ENCODE results near the gene CTNNA2. TPM values are rescaled to one million over a fixed set of nuclear protein-coding genes. Genes with fewer than 3 reads are reported as not detected.

CTNNA2 gene
- total and polyA plus RNA-seq, 8 donors = 0.08 to 0.56 (median 0.17) TPM; not detected in 2

GRCh38 chr2:80364524-80365212, 851.8 kb downstream of the CTNNA2 start:
- Histone ChIP-seq H3K4me3 (no peak overlapping the region), H3K36me3 (no peaks in the 10 kb centered on the region), H3K4me1 (no peaks in the 10 kb centered on the region), H3K9me3 (no peaks in the 10 kb centered on the region), H3K27ac (no peak overlapping the region), H3K27me3 (no peaks in the 10 kb centered on the region)
- DNase-seq = no peak
- ATAC-seq = no peak
- TF ChIP-seq CTCF (IDR thresholded peaks at IDR 0.05) = no peak
- intact Hi-C loops (cut with DNase I) = no loop called here

GRCh38 chr2:80365762-80366161, 852.9 kb downstream of the CTNNA2 start:
- Histone ChIP-seq H3K36me3 (no peaks in the 10 kb centered on the region), H3K27me3 (no peaks in the 10 kb centered on the region), H3K4me1 (no peaks in the 10 kb centered on the region), H3K4me3 (no peak overlapping the region), H3K27ac (no peak overlapping the region), H3K9me3 (no peaks in the 10 kb centered on the region)
- ATAC-seq (no peak), DNase-seq (no peak)
- no peak for TF ChIP-seq CTCF (IDR thresholded peaks at IDR 0.05)
- intact Hi-C loops (cut with DNase I) = no loop called here

- ATAC-seq (no peak), DNase-seq (no peak)
- Histone ChIP-seq H3K4me3 (no peak overlapping the region), H3K27me3 (no peaks in the 10 kb centered on the region), H3K36me3 (no peaks in the 10 kb centered on the region), H3K9me3 (no peaks in the 10 kb centered on the region), H3K27ac (no peak overlapping the region), H3K4me1 (no peaks in the 10 kb centered on the region)
- intact Hi-C loops (cut with DNase I) = no loop called here
- no peak for TF ChIP-seq CTCF (IDR thresholded peaks at IDR 0.05)
Observed at GRCh38 chr2:80370375-80371009, 857.6 kb downstream of the CTNNA2 start.

- intact Hi-C loops (cut with DNase I) = no loop called here
- H3K36me3 ChIP-seq = no peaks in the 10 kb centered on the region
- H3K27ac ChIP-seq = no peak overlapping the region
- DNase-seq (no peak), ATAC-seq (no peak)
- no peak for TF ChIP-seq CTCF (IDR thresholded peaks at IDR 0.05)
- no peaks in the 10 kb centered on the region for H3K4me1 ChIP-seq
- no peaks in the 10 kb centered on the region for H3K27me3 ChIP-seq
- no peaks in the 10 kb centered on the region for H3K9me3 ChIP-seq
- H3K4me3 ChIP-seq = no peak overlapping the region
Observed at GRCh38 chr2:80374105-80374504, 861.3 kb downstream of the CTNNA2 start.

GRCh38 chr2:80377071-80377470, 864.2 kb downstream of the CTNNA2 start:
- intact Hi-C loops (cut with DNase I) = no loop called here
- no peak for TF ChIP-seq CTCF (IDR thresholded peaks at IDR 0.05)
- H3K36me3 ChIP-seq = no peaks in the 10 kb centered on the region
- H3K27ac ChIP-seq = no peak overlapping the region
- no peak overlapping the region for H3K4me3 ChIP-seq
- DNase-seq (no peak), ATAC-seq (no peak)
- H3K4me1 ChIP-seq = no peaks in the 10 kb centered on the region
- no peaks in the 10 kb centered on the region for H3K27me3 ChIP-seq
- no peaks in the 10 kb centered on the region for H3K9me3 ChIP-seq

Measured in left lung (tissue), 10 donors.